Caco-2 (cell line): Measurements from ENCODE around the gene CDKL2. TPM values are rescaled to one million over a fixed set of nuclear protein-coding genes. Genes with fewer than 3 reads are reported as not detected.

Source experiments
- BruUV-seq: library from RNA; stranded (reverse); fragments of 400-500 nt; replicated peaks from 2 replicates; lab custom pipeline; 2021; lab: Mats Ljungman, UMichigan
- CTCF ChIA-PET: fragments of 300-600 bp; sonication (Branson Sonifier 250); formaldehyde crosslinking; loops from one replicate; lab custom pipeline; 2022; ENCODE audit warnings: antibody characterized with exemption; lab: Charles Lee
- POLR2A ChIA-PET: fragments of 300-600 bp; sonication (Branson Sonifier 250); formaldehyde crosslinking; loops from one replicate; lab custom pipeline; 2022; ENCODE audit warnings: antibody characterized with exemption; lab: Charles Lee
- DNase-seq, 2 experiments: peaks; one replicate each; pipeline versions ENCODE4 v3.0.0 to v3.0.0-alpha.2; 2020 to 2022
- H3K27me3 ChIP-seq: replicated peaks from 2 replicates; pipeline ENCODE4 v1.6.0; 2011; ENCODE audit warnings: low read length; ENCODE audit not compliant: control insufficient read depth, insufficient read depth
- H3K36me3 ChIP-seq: 2 replicates; pipeline ENCODE4 v1.5.1; 2011; ENCODE audit warnings: low read length; ENCODE audit not compliant: control insufficient read depth, insufficient read depth
- H3K4me1 ChIP-seq: fragments of 250-450 bp; sonication (Bioruptor Pico); 2 replicates; pipeline ENCODE4 v1.5.1; 2020; ENCODE audit warnings: mild to moderate bottlenecking
- H3K4me3 ChIP-seq: 2 replicates; pipeline ENCODE4 v1.5.1; 2011; ENCODE audit warnings: low read depth, mild to moderate bottlenecking, control low read depth, low read length
- H3K9me3 ChIP-seq: fragments of 250-450 bp; sonication (Bioruptor Pico); 2 replicates; pipeline ENCODE4 v1.5.1; 2020; ENCODE audit warnings: mild to moderate bottlenecking, moderate library complexity
- H3K27ac Mint-ChIP-seq: one replicate; pipeline ENCODE4 v1.8.0; 2022; ENCODE audit warnings: mixed read lengths; ENCODE audit not compliant: unreplicated experiment
- H3K27me3 Mint-ChIP-seq: one replicate; pipeline ENCODE4 v1.8.0; 2022; ENCODE audit warnings: mixed read lengths; ENCODE audit not compliant: insufficient read depth, unreplicated experiment
- H3K36me3 Mint-ChIP-seq: one replicate; pipeline ENCODE4 v1.8.0; 2022; ENCODE audit warnings: mild to moderate bottlenecking, mixed read lengths; ENCODE audit not compliant: insufficient read depth, unreplicated experiment
- H3K4me1 Mint-ChIP-seq: one replicate; pipeline ENCODE4 v1.8.0; 2022; ENCODE audit warnings: low read depth, mixed read lengths; ENCODE audit not compliant: unreplicated experiment
- H3K4me3 Mint-ChIP-seq: one replicate; pipeline ENCODE4 v1.8.0; 2022; ENCODE audit warnings: mild to moderate bottlenecking, moderate library complexity, mixed read lengths; ENCODE audit not compliant: unreplicated experiment
- H3K9me3 Mint-ChIP-seq: one replicate; pipeline ENCODE4 v1.8.0; 2022; ENCODE audit warnings: mixed read lengths; ENCODE audit not compliant: unreplicated experiment
- intact Hi-C: fragments of 100-400 bp; cut with micrococcal nuclease; formaldehyde crosslinking; loops from one replicate; pipeline ENCODE4 v1.10.0; 2022; ENCODE audit not compliant: unreplicated experiment
- total RNA-seq: library from RNA; stranded (reverse); gene quantifications from 2 replicates; pipeline ENCODE4 v1.2.3, GENCODE V29; 2022
- TF ChIP-seq, protein P1 (sequence below), 2 experiments: fragments of 200-600 bp in 1 of 2; IDR thresholded peaks; 1 replicate in 1 of 2; 2 replicates in 1 of 2; pipeline versions ENCODE4 v1.5.1 to v1.8.0; 2011 to 2022; ENCODE audit warnings: antibody characterized with exemption in 1 of 2, control low read depth in 1 of 2, inconsistent platforms in 1 of 2, low read depth in 1 of 2, low read length in 1 of 2, mild to moderate bottlenecking in 1 of 2, moderate library complexity in 1 of 2; ENCODE audit not compliant: insufficient read depth in 1 of 2, severe bottlenecking in 1 of 2, unreplicated experiment in 1 of 2

CDKL2 gene
- total RNA-seq, 1 experiment from 2014 or later, result 1.9 TPM

DNA sequence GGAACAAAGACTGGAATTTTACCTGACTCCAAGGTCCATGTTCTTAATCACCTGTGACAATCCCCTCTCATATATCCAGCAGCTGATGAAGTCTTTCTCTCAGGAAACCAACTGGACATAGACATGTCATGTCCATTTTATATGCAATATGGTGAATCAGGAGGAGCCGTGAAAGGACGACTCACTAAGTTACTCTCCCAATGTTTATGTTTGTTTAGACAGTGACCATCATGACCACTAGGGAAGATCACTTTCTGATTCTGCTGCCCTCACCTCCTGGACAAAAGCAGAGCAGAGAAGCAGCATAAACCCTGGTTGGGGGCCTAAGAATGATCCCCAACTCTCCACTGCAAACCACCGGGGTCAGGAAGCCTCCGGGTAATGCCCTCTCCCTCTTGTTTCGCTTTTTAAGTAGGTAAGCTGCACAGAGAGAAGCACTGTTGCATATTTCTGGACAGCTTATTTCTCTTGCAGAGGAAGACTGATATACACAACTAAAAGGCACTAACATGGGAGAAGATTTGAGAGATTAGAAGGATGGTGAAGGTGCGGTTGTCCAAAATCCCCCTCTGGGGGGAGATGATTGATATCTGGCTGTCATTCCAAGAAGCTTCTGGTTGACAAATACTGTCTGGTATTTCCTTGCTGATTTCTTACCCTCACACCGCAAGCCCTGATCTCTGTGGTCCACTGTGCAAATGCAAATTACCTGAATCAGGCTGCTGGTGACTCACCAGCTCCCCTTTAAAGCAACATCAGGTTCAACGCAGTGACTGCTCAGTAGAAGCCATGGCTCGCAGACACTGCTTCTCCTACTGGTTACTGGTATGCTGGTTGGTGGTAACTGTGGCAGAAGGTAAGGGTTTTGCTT, 74.8 kb downstream of the CDKL2 start, which contains the start of gene ODAPH:
Gene ODAPH, plus strand, starts transcription at position 773 of the 871 bp plus-strand sequence. Its CDS starts 17 bp downstream, at position 790.
- Mint-ChIP-seq H3K4me3 (no peak within 1 kb of the TSS), H3K4me1 (peaks cover 20% of the 10 kb centered on the region), H3K36me3 (no peaks in the 10 kb centered on the region), H3K27ac (no peak within 1 kb of the TSS), H3K27me3 (no peaks in the 10 kb centered on the region), H3K9me3 (no peaks in the 10 kb centered on the region)
- intact Hi-C loops, result no loop called here
- Histone ChIP-seq H3K36me3 (no peaks in the 10 kb centered on the region), H3K4me1 (peaks cover 10% of the 10 kb centered on the region), H3K4me3 (no peak within 1 kb of the TSS), H3K27me3 (no peaks in the 10 kb centered on the region), H3K9me3 (no peaks in the 10 kb centered on the region)
- no TSS peak for BruUV-seq
- POLR2A ChIA-PET, result interaction anchor here (0.8 kb wide), 1 partner anchor 169 kb away, joined by 3 read pairs; the partner anchor contains the start of gene USO1
- peak in 1 of 2 experiments; percentile 22 for DNase-seq
- TF ChIP-seq, protein P1, sequence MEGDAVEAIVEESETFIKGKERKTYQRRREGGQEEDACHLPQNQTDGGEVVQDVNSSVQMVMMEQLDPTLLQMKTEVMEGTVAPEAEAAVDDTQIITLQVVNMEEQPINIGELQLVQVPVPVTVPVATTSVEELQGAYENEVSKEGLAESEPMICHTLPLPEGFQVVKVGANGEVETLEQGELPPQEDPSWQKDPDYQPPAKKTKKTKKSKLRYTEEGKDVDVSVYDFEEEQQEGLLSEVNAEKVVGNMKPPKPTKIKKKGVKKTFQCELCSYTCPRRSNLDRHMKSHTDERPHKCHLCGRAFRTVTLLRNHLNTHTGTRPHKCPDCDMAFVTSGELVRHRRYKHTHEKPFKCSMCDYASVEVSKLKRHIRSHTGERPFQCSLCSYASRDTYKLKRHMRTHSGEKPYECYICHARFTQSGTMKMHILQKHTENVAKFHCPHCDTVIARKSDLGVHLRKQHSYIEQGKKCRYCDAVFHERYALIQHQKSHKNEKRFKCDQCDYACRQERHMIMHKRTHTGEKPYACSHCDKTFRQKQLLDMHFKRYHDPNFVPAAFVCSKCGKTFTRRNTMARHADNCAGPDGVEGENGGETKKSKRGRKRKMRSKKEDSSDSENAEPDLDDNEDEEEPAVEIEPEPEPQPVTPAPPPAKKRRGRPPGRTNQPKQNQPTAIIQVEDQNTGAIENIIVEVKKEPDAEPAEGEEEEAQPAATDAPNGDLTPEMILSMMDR (IDR thresholded peaks at IDR 0.05; ENCODE audit: insufficient read depth in 1 of 2, low read depth in 1 of 2, low read length in 1 of 2, severe bottlenecking in 1 of 2, unreplicated experiment in 1 of 2), result peak in 1 of 2 experiments; percentile 12
- CTCF ChIA-PET, result interaction anchor here (0.6 kb wide), 1 partner anchor 706 kb away, joined by 3 read pairs; no protein-coding TSS in a partner anchor

DNA sequence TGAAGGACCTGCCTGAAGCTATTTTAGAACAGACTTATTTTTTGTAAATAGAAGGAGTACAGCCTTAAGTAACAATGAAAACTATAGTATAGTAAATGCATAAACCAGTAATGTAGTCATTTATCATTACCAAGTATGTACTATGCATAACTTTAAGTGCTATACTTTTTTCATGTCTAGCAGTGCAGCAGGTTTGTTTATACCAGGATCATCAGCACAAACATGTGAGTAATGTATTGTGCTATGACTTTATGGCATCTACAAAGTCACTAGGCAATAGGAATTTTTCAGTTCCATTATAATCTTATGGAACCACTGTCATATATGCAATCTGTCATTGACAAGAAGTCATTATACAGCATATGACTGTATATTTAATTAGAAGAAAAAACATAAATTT, 77.9 kb downstream of the CDKL2 start:
- no peaks in the 10 kb centered on the region for H3K27me3 ChIP-seq
- H3K36me3 ChIP-seq, result no peaks in the 10 kb centered on the region
- CTCF ChIA-PET, result no interaction called here
- Mint-ChIP-seq H3K36me3 (no peaks in the 10 kb centered on the region), H3K9me3 (no peaks in the 10 kb centered on the region), H3K4me1 (peaks cover 9% of the 10 kb centered on the region), H3K27ac (no peak overlapping the region), H3K4me3 (no peak overlapping the region), H3K27me3 (no peaks in the 10 kb centered on the region)
- BruUV-seq, result no TSS peak
- intact Hi-C loops, result no loop called here
- POLR2A ChIA-PET, result no interaction called here
- no peaks in the 10 kb centered on the region for H3K9me3 ChIP-seq
- no peak overlapping the region for H3K4me3 ChIP-seq
- peaks cover 4% of the 10 kb centered on the region; the same call in 1 of the 2 replicates for H3K4me1 ChIP-seq
- TF ChIP-seq, protein P1 (IDR thresholded peaks at IDR 0.05; ENCODE audit: insufficient read depth in 1 of 2, low read depth in 1 of 2, low read length in 1 of 2, severe bottlenecking in 1 of 2, unreplicated experiment in 1 of 2), result no peak
- DNase-seq, result no peak

DNA sequence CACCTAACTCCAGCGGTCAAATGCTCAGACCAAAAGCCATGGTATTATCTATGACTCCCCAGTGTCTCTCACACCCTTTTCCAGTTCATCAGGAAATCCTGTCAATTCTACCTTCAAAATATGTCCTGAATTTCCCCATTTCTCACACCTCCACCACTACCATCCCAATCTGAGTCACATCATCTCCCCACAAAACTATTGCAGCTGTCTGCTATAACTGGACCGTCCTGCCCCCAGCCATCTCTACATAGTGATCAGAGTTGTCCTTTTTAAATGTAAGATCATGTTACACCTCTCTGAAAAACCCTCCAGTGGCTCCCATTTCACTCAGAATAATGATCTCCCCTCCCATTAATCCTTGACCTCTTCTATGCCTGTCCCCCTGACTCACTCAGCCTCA, 81.3 kb downstream of the CDKL2 start:
- intact Hi-C loops, result no loop called here
- Mint-ChIP-seq H3K4me1 (no peaks in the 10 kb centered on the region), H3K9me3 (no peaks in the 10 kb centered on the region), H3K4me3 (no peak overlapping the region), H3K27me3 (no peaks in the 10 kb centered on the region), H3K27ac (no peak overlapping the region), H3K36me3 (no peaks in the 10 kb centered on the region)
- POLR2A ChIA-PET, result no interaction called here
- no TSS peak for BruUV-seq
- no peak for DNase-seq
- CTCF ChIA-PET, result no interaction called here
- Histone ChIP-seq H3K36me3 (no peaks in the 10 kb centered on the region), H3K27me3 (no peaks in the 10 kb centered on the region), H3K4me3 (no peak overlapping the region), H3K9me3 (no peaks in the 10 kb centered on the region), H3K4me1 (peaks cover 3% of the 10 kb centered on the region; the same call in 1 of the 2 replicates)
- TF ChIP-seq, protein P1 (IDR thresholded peaks at IDR 0.05; ENCODE audit: insufficient read depth in 1 of 2, low read depth in 1 of 2, low read length in 1 of 2, severe bottlenecking in 1 of 2, unreplicated experiment in 1 of 2), result no peak
